GM12874 (cell line): ENCODE measurements around the gene COPS8.

Experiments used
- TF ChIP-seq, protein P1 (sequence below): IDR thresholded peaks from 2 replicates; pipeline ENCODE4 v1.5.1; 2011; ENCODE audit warnings: low read depth, mild to moderate bottlenecking, control low read depth, low read length, moderate library complexity; ENCODE audit not compliant: insufficient read depth

COPS8 gene

DNA sequence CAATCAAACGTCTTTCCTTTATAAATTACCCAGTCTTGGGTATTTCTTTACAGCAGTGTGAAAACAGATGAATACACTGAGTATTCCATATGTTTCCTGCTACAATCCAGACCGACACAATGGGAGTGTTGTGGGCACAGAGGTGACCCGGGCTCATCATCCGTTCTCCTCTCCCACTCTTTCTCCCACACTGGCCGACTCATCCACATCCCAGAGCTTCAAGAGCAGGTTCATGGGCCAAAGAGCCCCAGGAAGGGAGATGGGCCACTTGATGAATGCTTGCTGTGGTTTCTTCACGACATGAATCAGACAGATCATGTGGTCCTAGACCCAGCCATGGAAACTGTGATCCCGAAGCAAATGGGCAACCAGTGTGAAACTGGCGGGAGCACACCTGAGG, 4.1 kb upstream of the COPS8 start:
- TF ChIP-seq, protein P1, sequence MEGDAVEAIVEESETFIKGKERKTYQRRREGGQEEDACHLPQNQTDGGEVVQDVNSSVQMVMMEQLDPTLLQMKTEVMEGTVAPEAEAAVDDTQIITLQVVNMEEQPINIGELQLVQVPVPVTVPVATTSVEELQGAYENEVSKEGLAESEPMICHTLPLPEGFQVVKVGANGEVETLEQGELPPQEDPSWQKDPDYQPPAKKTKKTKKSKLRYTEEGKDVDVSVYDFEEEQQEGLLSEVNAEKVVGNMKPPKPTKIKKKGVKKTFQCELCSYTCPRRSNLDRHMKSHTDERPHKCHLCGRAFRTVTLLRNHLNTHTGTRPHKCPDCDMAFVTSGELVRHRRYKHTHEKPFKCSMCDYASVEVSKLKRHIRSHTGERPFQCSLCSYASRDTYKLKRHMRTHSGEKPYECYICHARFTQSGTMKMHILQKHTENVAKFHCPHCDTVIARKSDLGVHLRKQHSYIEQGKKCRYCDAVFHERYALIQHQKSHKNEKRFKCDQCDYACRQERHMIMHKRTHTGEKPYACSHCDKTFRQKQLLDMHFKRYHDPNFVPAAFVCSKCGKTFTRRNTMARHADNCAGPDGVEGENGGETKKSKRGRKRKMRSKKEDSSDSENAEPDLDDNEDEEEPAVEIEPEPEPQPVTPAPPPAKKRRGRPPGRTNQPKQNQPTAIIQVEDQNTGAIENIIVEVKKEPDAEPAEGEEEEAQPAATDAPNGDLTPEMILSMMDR, result no peak

DNA sequence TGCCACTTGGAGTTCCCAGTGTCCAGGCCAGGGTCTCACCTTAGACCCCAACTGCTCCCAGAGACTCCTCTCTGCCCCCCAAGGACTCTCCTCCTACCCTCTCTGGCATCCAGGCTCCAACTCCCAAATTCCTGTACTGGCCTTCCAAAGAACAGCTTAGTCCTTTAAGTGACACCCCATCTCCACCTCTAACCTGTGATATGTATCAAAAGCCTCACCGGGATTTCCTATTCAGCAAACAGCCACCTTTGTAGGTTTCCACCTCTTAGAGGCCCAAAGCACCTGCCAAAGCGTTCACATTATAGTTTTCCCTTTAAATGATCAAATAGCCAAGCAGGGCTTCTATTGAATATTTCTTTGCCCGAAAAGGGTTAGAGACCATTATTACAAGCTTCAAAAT, 2.7 kb upstream of the COPS8 start:
- TF ChIP-seq, protein P1, result no peak

DNA sequence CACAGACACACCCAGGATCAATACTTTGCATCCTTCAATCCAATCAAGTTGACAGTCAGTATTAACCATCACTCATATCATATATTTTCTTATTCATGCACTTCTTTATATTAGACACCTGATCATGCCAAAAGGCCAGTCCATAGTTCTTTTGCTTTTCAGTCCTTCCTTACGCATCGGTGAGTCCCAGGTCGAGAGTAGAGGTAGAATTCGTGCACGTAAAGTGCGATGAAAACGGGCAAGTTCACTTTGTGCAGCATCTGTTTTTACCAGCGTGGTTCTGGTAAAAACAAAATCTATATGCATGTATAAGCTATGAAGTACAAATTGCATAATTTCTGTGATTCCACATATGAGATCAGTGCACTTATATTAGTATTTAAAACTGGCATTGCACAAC, 1.2 kb upstream of the COPS8 start:
- TF ChIP-seq, protein P1, result no peak

DNA sequence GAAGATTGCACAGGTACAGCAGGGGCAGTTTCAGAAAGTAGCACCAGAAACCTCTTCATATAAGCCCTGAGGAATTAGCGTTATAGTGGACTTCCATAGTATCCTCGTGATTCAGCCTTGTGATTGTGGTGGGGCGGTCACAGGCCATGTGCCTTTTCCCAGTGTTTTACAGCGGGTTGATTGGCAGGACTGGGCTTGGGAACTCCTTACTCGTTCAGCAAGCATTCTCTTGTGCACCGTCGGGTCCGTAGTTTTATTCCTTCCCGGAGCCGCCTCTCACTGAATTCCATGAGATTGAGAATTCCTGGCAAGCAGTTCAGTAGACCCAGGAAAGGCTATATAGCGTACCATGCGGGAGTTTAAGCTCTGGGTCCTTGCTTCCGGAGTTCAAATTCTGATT, 5.2 kb downstream of the COPS8 start:
- TF ChIP-seq, protein P1, result no peak

DNA sequence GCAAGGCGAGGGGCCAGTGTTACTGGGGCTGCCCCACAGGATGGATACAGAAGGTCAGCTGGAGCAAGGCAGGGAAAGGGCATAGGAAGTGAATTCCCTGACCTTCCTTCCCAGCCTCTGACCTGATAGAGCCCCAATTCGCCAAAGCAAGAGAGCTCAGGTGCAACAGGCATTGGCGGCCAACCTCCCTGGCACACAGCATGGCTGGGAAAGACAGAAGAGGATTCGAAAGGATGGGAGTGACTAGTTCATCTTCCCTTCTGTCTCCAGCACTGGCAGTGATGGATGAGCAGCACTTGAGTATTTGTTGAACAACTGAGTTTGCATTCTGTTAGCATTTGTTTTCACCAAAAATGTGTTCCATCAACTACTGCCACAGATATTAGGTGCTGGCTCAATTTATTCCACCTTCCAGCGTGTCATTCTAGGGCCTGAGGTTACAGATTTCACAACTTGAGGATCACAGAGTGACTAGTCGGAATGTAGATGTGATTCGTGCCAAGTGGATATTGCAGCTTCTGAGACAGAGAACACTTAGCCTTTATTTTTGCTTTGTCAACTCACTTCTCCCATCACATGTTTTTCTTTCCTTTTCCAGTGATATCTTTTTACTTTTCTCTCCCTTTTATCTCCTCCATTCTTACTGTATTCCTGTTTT, 6.2 kb downstream of the COPS8 start:
- TF ChIP-seq, protein P1, result no peak

DNA sequence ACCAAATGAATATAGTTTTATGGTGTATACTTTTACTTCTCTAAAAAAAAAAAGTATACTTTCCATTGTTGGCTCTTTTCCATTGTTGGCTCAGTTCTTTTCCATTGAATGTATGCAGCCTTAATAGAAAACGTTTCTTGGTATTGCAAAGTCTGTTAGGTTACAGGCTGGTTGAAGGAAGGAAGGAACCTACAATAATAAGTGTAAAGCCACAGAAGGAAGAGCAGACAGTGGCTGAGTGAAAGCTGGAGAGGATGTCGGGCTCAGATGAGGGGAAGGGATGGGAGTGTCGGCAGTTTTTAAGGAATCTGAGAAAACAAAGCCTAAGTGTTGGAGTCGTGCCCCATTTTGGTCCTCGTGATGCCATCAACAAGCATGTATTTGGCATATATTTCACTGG, 6.8 kb downstream of the COPS8 start:
- TF ChIP-seq, protein P1, result no peak

DNA sequence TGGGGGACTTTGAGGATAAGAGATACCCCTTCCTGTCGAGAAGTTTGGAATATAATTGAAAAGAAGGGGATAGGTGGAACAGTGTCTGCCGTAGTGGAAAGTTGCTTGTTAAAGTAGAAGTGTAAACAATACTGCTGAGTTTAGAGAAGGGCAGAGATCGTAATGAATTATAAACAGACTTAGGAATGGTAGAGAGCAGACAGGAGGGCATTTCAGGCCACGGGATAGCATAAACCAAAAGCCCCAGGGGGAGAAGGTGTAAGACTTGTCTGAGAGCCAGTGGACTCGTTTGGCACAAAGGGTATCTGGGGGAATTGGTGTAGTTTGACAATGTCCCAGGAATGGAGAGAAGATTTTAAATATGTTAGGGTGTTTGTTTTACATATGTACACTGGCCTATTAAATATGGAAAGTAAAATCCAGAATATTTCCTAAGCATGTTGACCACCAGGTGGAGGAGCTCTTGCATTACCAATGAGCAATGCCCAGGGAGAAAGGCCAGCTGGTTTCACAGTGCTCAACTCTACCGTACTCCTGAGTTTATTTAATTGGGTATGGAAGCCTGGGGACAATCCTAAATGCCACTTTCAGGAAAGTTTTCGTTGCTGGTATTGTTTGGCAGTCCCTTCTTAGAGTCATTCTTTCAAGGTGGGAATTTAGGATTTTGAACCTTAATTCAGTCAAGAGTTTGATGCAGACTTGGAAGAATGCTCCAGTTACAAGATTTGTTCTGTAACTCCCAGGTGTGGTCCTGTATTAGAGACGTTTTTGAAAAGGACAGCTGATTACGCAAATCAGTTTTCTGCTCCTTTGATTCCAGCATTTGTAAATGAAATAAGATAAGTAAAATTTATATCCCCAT, 7.5 kb downstream of the COPS8 start:
- TF ChIP-seq, protein P1, result no peak
